HCT116 (cell line): ENCODE data around the gene HACE1.

Source experiments
- CTCF ChIP-seq, 3 experiments: fragments of 200-600 bp in 1 of 3; sonication (generic) in 1 of 3; IDR thresholded peaks in 2 of 3; conservative IDR thresholded peaks in 1 of 3; 2 replicates each; pipeline ENCODE4 v1.5.1; 2012 to 2017; ENCODE audit warnings: low read depth in 2 of 3, low read length in 2 of 3, antibody characterized with exemption in 1 of 3, borderline replicate concordance in 1 of 3, control low read depth in 1 of 3, mild to moderate bottlenecking in 1 of 3, mixed read lengths in 1 of 3, mixed run types in 1 of 3, moderate library complexity in 1 of 3; ENCODE audit not compliant: insufficient read depth in 1 of 3
- EZH2phosphoT487 ChIP-seq: fragments of 200-600 bp; IDR thresholded peaks from 2 replicates; pipeline ENCODE4 v1.6.1; 2018; ENCODE audit warnings: antibody characterized with exemption, borderline replicate concordance
- MAX ChIP-seq: IDR thresholded peaks from 2 replicates; pipeline ENCODE4 v1.6.1; 2012
- POLR2A ChIP-seq: IDR thresholded peaks from 2 replicates; pipeline ENCODE4 v1.7.0; 2011; ENCODE audit warnings: borderline replicate concordance; ENCODE audit not compliant: insufficient read depth, insufficient read length; ENCODE audit errors: extremely low read depth
- POLR2AphosphoS5 ChIP-seq: IDR thresholded peaks from 2 replicates; pipeline ENCODE4 v1.6.1; 2011; ENCODE audit warnings: mild to moderate bottlenecking, low read depth, low read length, moderate library complexity
- REST ChIP-seq: IDR thresholded peaks from 2 replicates; pipeline ENCODE4 v1.6.1; 2012; ENCODE audit warnings: low read depth

GRCh38 chr6:104685871-104686549 is 173.7 kb downstream of the HACE1 start:
- TF ChIP-seq CTCF (IDR thresholded peaks at IDR 0.05 in 2 of 3, conservative IDR thresholded peaks at IDR 0.05 in 1 of 3; ENCODE audit: borderline replicate concordance in 1 of 3, insufficient read depth in 1 of 3, low read depth in 2 of 3, low read length in 2 of 3) = no peak
- no peak for TF ChIP-seq MAX
- TF ChIP-seq POLR2A = no peak
- no peak for TF ChIP-seq REST
- TF ChIP-seq EZH2phosphoT487 = no peak
- TF ChIP-seq POLR2AphosphoS5 = no peak
